ENCODE measurements around the gene CTDSP2.
"Not testable (repeated sequence)": the region's sequence is repeated elsewhere in the genome, so short reads cannot be mapped to it uniquely, and the experiment has no call there.

The CTDSP2 gene

DNA sequence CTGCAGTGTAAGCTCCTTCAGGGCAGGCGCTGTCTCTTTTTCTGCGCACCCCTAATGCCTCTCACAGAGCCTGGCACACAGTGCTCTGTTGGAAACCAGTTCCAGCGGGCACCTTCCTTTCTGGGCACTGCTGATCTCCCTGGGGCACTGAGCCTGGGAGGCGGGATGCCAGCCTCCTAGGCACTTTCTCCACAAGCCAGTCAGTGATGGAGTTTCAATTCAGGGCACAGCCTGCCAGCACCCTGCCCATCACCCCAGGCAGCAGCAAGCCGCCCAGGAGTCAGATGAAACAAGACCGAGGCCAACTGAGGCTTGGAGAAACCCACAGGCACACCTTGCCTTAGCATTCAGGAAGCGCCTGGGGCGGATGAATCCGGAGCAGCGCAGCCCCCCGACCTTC, 5.7 kb upstream of the CTDSP2 start:
- no peak for DNase-seq

- no peak for DNase-seq
Measured at GRCh38 chr12:57851552-57851951, 5.0 kb upstream of the CTDSP2 start.

DNA sequence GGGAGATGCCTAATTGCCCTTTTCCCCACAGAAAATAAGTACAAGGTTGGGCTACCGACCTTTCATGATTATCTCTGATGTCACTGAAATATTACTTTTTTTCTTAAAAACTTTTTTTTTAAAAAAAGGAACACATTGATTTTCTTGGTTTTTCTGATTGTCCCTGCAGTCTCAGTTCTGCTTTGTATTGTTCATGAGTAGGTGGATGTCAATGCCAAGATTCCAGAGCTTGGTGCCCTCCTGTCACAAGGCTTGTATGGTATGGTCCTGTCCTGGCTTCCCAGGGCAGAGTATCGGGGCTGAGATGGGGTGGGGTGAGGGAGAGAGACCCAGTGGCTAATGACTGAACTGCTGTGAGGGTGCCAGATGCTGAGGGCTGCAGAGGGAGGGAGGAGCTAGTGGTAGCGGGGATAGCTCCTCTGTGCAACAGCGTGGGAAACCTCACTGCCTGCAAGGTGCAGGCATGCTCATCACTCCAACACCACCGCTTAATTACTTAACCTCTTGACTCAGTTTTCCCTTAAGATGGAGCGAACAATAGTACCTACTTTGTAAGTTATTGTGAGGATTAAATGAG, 4.4 kb upstream of the CTDSP2 start:
- DNase-seq, result peak; percentile 41

DNA sequence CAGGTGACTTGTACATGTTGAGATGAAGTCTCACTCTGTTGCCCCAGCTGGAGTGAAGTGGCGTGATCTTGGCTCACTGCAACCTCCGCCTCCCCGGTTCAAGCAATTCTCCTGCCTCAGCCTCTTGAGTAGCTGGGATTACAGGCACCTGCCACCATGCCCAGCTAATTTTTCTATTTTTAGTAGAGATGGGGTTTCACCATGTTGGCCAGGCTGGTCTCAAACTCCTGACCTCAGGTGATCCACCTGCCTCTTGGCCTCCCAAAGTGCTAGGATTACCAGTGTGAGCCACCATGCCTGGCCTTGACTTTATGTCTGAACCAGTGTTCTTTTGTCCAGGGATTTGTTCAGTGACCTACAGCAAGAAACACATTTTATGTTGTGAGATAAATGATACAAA, 2.9 kb upstream of the CTDSP2 start:
- not testable (repeated sequence) for DNase-seq

DNA sequence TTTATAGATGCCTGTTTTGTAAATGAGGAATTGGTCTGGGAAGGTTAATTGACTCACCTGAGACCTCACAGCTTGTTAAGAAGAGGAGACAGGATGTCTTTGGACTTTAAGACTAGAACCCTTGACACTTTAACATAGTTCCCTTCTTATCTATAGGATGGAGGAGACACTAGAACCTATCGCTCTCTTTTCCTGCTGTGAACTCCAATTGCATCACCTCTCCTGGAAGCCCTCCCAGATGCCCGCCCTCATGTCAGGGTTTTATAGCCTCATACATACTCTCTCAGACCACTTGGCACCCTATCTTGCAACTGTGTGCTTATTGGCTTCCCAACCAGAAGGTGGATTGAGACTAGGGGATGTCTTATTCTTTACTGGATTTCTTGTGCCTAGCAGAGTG, 2.5 kb upstream of the CTDSP2 start:
- DNase-seq, result no peak

- DNase-seq, result no peak
Measured at GRCh38 chr12:57848208-57848607, 1.7 kb upstream of the CTDSP2 start.

- no peak for DNase-seq
Measured at GRCh38 chr12:57846285-57846576, 298 bp downstream of the CTDSP2 start.

GRCh38 chr12:57845478-57846284, 848 bp downstream of the CTDSP2 start:
- peak; percentile 79 for DNase-seq

DNA sequence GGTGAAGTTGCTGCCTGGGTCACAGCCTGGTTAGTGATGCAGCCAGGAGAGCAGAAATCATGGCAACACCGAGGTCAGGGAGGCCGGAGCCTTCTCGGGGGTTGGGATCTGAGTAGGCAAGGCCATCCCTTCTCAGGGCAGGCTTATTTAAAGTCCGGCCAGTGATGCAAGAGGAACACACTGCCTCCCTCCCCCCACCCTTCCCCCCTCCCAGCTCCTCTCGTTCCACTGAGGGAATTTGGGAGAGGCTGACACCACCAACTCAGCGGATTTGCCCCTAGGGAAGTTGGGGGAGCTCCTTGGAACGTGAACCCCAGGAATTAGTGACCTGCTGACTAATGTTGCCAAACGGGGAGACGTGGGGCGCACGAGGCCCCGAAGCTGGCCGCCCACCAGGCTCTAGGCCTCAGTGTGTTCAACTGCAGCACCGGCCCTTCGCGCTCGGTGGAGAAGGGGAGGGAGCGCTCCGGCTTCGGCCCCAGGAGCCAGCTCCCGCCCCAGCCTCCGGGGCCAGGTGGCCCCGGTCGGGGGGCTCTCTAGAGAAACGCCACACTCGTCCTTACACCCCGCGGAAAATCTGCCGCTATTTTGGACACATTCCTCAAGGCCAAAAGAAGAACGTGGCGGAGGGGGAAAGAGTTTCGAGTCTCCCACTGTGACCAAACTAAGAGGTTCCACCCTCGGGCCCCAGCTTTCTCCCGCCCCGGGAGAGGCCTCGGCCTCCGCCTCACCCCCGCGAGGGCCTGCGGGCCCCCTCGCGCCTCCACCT, 1.6 kb downstream of the CTDSP2 start:
- peak; percentile 61 for DNase-seq

GRCh38 chr12:57842342-57843294, 3.9 kb downstream of the CTDSP2 start:
- peak; percentile 48 for DNase-seq

GRCh38 chr12:57841445-57841844, 5.1 kb downstream of the CTDSP2 start:
- no peak for DNase-seq

GRCh38 chr12:57840726-57841125, 5.8 kb downstream of the CTDSP2 start:
- DNase-seq, result peak; percentile 77

GRCh38 chr12:57839996-57840395, 6.5 kb downstream of the CTDSP2 start:
- no peak for DNase-seq

- DNase-seq, result peak; percentile 79
Measured at GRCh38 chr12:57838594-57839302, 7.8 kb downstream of the CTDSP2 start.

DNA sequence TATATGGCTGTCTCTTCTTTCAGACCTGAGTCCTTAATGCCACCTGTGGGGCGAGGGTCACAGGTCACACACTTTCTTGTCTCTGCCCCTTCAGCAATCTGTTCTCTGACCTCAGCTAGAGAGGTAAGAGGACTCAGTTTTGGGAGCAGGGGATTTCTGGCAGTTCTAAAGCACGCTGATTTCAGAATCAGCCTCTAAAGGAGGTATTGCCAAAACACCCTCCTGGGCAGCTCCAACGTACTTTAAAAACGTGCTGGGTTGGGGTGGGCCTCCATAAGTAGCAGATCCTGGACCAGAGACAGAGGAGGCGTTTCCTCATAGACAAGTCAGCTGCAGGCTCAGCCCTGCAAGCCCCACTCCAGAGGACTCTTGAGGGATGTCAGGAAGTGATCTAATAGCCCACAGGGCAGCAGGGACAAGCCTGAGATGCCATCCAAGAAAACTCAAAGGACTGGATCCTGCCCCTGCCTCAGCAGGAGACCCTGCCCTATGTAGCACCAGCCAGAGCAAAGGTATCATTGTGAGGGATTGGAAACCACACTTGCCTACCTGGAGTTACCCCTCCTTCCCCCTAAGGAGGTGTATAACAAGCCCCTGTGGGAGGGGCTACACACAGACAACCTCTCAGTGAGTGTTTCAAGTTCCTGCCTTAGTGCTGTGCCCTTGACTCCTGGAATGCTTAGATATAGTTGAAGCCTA, 8.5 kb downstream of the CTDSP2 start:
- DNase-seq, result peak; percentile 69

GRCh38 chr12:57836442-57837375, 9.8 kb downstream of the CTDSP2 start:
- peak; percentile 93 for DNase-seq

DNA sequence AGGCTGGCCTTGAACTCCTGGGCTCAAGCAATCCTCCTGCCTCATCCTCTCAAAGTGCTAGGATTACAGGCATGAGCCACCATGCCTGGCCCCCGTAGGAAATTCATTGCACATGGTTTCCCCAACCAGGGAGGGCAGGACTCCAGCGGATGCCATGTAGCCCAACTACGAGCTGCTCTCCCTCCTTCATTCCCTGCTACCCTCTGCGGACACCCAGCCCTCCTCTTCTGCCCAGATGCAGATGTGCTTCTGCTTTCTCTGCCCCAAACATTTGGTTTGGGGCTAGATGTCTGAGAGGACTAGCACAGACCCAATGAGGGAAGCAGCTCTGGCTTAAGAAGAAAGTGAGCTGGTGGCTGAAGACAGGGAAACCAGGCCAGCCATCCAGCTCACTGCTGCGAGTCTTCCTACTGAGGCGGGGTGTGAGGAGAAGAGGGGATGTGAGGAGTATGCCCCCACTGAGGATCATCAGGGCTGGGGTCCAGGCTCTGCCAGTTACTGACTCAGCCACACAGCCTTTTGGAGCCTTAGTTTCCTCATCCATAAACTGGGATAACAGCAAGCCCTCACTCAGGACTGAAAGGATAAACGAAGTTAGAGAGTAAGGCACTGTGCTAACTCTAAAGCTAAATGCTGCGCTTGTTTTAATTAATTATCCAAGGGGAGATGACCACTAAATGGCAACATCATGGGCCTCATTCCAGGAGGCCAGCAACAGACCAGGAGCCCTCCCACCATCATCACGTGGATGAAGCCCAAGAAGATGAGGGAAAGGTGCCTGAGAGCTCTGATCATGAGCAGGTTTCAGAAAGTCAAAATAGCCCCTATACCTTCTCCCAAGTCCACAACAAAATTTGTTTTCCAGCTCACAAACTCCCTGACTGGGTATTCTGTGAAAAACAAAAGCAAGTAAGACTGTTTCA, 10.9 kb downstream of the CTDSP2 start:
- peak; percentile 70 for DNase-seq

DNA sequence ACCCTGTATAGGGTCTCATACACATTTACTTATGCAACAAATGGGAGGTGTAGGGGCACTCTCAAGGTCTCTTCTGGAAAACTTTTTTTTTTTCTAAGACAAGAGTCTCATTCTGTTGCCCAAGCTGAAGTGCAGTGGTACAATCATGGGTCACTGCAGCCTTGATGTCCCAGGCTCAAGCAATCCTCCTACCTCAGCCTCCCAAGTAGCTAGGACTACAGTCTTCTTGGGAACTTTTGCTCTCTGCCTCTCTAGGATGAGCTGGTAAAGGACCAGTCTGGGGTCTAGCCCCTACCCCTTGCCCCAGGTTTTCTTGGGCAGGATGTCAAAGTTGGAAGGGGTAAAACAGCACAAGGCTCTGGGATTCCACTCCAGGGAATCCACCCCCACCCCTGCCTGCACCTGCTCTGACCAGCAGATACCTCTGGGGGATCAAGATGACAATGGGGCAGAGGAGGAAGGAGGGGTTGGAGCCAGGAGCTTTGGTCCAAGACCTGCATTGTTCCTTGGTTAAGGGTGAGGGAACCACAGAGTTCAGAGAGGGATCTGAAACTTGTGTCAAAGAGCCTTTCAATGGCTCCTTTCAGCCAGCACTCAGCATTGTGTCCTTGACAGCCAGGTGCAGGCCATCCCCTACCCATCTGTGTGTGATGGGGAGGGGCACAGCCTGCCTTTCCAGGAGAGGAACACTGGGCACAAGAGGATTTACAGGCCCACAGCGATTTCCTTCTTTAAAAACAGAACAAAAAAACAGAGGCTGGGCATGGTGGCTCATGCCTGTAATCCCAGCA, 12.2 kb downstream of the CTDSP2 start:
- DNase-seq, result no peak
